Hepatocyte (in vitro differentiated cells): ENCODE measurements around the gene E2F7. TPM values are rescaled to one million over a fixed set of nuclear protein-coding genes. Genes with fewer than 3 reads are reported as not detected.

Experiments used
- DNase-seq: peaks from one replicate; pipeline ENCODE4 v3.0.0-alpha.2; 2016; ENCODE audit warnings: low spot score
- H2AFZ ChIP-seq: fragments of 200-600 bp; sonication (generic); 2 replicates; pipeline ENCODE4 v1.6.0; 2016; ENCODE audit warnings: antibody characterized with exemption, mild to moderate bottlenecking
- H3K27ac ChIP-seq: fragments of 200-600 bp; sonication (generic); 2 replicates; pipeline ENCODE4 v1.5.1; 2016; ENCODE audit warnings: mild to moderate bottlenecking
- H3K27me3 ChIP-seq: fragments of 200-600 bp; sonication (generic); 2 replicates; pipeline ENCODE4 v1.6.1; 2016
- H3K36me3 ChIP-seq: fragments of 200-600 bp; sonication (generic); replicated peaks from 2 replicates; pipeline ENCODE4 v1.5.1; 2016; ENCODE audit warnings: low read depth; ENCODE audit not compliant: insufficient read depth
- H3K4me1 ChIP-seq: fragments of 200-600 bp; sonication (generic); 2 replicates; pipeline ENCODE4 v1.5.1; 2016; ENCODE audit warnings: mild to moderate bottlenecking, moderate library complexity; ENCODE audit not compliant: insufficient read depth
- H3K4me2 ChIP-seq: fragments of 200-600 bp; sonication (generic); 2 replicates; pipeline ENCODE4 v1.6.0; 2016
- H3K4me3 ChIP-seq: fragments of 200-600 bp; sonication (generic); 2 replicates; pipeline ENCODE4 v1.5.1; 2016; ENCODE audit warnings: mild to moderate bottlenecking
- H3K79me2 ChIP-seq: fragments of 200-600 bp; sonication (generic); 2 replicates; pipeline ENCODE4 v1.6.0; 2017; ENCODE audit warnings: mild to moderate bottlenecking
- H3K9me2 ChIP-seq: fragments of 200-600 bp; sonication (generic); replicated peaks from 2 replicates; pipeline ENCODE4 v1.6.0; 2017; ENCODE audit warnings: mild to moderate bottlenecking; ENCODE audit not compliant: insufficient read depth
- H3K9me3 ChIP-seq: fragments of 200-600 bp; sonication (generic); 2 replicates; pipeline ENCODE4 v1.5.1; 2016; ENCODE audit warnings: low read depth, mild to moderate bottlenecking
- H4K20me1 ChIP-seq: fragments of 200-600 bp; sonication (generic); 2 replicates; pipeline ENCODE4 v1.6.0; 2016; ENCODE audit warnings: mild to moderate bottlenecking; ENCODE audit not compliant: insufficient read depth, poor library complexity, severe bottlenecking
- EZH2 ChIP-seq: fragments of 200-600 bp; sonication (generic); IDR thresholded peaks from 2 replicates; pipeline ENCODE4 v1.6.1; 2016; ENCODE audit warnings: antibody characterized with exemption, mild to moderate bottlenecking, borderline replicate concordance
- EZH2phosphoT487 ChIP-seq: fragments of 200-600 bp; sonication (generic); IDR thresholded peaks from one replicate; pipeline ENCODE4 v1.6.1; 2018; ENCODE audit warnings: antibody characterized with exemption, mild to moderate bottlenecking, low read depth, moderate library complexity; ENCODE audit not compliant: unreplicated experiment, severe bottlenecking
- WGBS: methylation state at CpG from one replicate; pipeline ENCODE4 v1.1.6; 2016; ENCODE audit warnings: low lambda C conversion rate; ENCODE audit errors: missing lambda C conversion rate; 5-methylcytosine and 5-hydroxymethylcytosine counted together
- polyA plus RNA-seq: library from polyadenylated mRNA; unstranded; fragments of >200 nt; fragmentation: Nextera tagmentation; extraction: Ambion mirVana; gene quantifications from 2 replicates; pipeline ENCODE4 v1.2.1, GENCODE V29; 2016
- total RNA-seq: library from RNA; depleted of rRNA; stranded (reverse); fragments of >200 nt; gene quantifications from 2 replicates; pipeline ENCODE4 v1.2.3, GENCODE V29; 2014
- TF ChIP-seq, protein P1 (sequence below): fragments of 200-600 bp; sonication (generic); IDR thresholded peaks from 2 replicates; pipeline ENCODE4 v1.5.1; 2016; ENCODE audit warnings: antibody characterized with exemption, mild to moderate bottlenecking; ENCODE audit not compliant: poor library complexity

The E2F7 gene
- total and polyA plus RNA-seq, 2 experiments from 2014 or later: 2.0 to 3.5 TPM

DNA sequence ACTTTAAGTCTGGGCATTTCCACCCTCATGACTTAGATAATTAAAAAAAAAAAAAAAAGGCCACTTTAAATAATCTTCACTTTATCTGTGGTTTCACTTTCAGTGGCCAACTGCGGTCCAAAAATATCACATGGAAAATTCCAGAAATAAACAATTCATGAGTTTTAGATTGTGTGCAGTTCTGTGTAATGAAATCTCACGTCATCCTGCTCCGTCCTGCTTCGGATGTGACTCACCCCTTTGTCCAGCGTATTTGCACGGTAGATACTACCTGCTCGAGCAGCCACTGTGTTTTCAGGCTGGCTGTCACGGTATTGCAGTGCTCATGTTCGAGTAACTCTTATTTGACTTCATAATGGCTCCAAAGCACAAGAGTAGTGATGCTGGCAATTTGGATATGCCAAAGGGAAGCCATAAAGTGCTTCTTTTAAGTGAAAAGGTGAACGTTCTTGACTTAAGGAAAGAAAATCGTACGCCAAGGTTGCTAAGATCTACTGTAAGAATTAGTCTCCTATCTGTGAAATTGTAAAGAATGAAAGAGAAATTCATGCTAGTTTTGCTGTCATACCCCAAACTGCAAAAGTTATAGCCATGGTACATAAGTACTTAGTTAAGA lies 2.4 kb downstream of the E2F7 start:
- peak; percentile 71 for DNase-seq
- Histone ChIP-seq H2AFZ (no peak overlapping the region), H3K36me3 (no peaks in the 10 kb centered on the region), H3K4me2 (peak overlapping the region; percentile 68), H3K4me1 (peaks cover 3% of the 10 kb centered on the region), H4K20me1 (no peaks in the 10 kb centered on the region), H3K4me3 (no peak overlapping the region), H3K79me2 (no peaks in the 10 kb centered on the region), H3K27ac (peak overlapping the region; percentile 66), H3K27me3 (no peaks in the 10 kb centered on the region), H3K9me2 (no peaks in the 10 kb centered on the region), H3K9me3 (no peaks in the 10 kb centered on the region)
- 71% methylated on average over 12 of the region's 12 CpGs for WGBS
- TF ChIP-seq EZH2 (no peak), EZH2phosphoT487 (no peak)
- TF ChIP-seq, protein P1, sequence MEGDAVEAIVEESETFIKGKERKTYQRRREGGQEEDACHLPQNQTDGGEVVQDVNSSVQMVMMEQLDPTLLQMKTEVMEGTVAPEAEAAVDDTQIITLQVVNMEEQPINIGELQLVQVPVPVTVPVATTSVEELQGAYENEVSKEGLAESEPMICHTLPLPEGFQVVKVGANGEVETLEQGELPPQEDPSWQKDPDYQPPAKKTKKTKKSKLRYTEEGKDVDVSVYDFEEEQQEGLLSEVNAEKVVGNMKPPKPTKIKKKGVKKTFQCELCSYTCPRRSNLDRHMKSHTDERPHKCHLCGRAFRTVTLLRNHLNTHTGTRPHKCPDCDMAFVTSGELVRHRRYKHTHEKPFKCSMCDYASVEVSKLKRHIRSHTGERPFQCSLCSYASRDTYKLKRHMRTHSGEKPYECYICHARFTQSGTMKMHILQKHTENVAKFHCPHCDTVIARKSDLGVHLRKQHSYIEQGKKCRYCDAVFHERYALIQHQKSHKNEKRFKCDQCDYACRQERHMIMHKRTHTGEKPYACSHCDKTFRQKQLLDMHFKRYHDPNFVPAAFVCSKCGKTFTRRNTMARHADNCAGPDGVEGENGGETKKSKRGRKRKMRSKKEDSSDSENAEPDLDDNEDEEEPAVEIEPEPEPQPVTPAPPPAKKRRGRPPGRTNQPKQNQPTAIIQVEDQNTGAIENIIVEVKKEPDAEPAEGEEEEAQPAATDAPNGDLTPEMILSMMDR: no peak

DNA sequence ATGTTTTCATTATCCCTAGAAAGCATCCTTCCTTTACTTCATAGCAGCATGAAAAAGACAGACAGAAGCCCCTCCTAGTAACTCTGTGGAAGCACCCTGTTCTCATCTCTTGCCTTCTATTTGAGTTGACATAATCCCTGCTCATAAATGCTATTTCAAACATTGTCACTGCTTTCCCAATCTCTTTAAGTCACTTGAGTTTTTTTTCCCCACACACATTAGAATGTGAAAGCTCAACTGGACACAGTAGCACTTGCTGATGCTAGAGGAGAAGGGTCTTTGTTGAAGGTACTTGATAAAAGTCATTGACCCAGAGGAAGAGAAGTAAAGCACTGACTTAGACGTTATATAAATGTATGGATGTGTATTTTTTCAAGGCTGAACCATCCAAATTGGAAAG lies 3.0 kb downstream of the E2F7 start:
- Histone ChIP-seq H3K27ac (peak overlapping the region; percentile 66), H3K27me3 (no peaks in the 10 kb centered on the region), H3K36me3 (no peaks in the 10 kb centered on the region), H3K79me2 (no peaks in the 10 kb centered on the region), H3K4me1 (peaks cover 3% of the 10 kb centered on the region), H3K9me2 (no peaks in the 10 kb centered on the region), H4K20me1 (no peaks in the 10 kb centered on the region), H3K4me2 (peak overlapping the region; percentile 68), H3K9me3 (no peaks in the 10 kb centered on the region), H3K4me3 (no peak overlapping the region), H2AFZ (no peak overlapping the region)
- TF ChIP-seq EZH2 (no peak), EZH2phosphoT487 (no peak)
- TF ChIP-seq, protein P1: no peak
- 81% methylated on average over 1 of the region's 1 CpG for WGBS
- DNase-seq: no peak

DNA sequence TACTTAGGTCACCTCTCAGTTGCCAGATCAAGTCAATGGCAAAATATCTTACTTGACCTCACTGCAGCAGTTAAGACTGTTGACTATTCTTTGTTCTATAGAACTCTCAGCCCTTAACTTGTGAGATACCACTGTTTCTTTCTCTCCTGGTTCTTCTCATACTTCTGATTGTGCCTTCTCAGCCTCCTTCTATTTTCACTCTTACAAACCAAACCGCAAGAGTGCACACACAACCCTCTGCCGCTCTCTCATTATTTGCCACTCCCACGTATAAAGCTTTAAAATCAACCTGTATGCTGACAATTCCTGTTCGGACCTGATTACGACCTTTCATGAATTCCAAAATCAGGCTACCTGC lies 4.5 kb downstream of the E2F7 start:
- Histone ChIP-seq H4K20me1 (no peaks in the 10 kb centered on the region), H3K4me1 (peaks cover 3% of the 10 kb centered on the region), H3K27ac (no peak overlapping the region), H3K4me3 (no peak overlapping the region), H3K9me3 (no peaks in the 10 kb centered on the region), H2AFZ (no peak overlapping the region), H3K4me2 (no peak overlapping the region), H3K27me3 (no peaks in the 10 kb centered on the region), H3K79me2 (no peaks in the 10 kb centered on the region), H3K9me2 (no peaks in the 10 kb centered on the region), H3K36me3 (no peaks in the 10 kb centered on the region)
- no peak for DNase-seq
- WGBS: over 99% methylated on average over 5 of the region's 5 CpGs
- TF ChIP-seq, protein P1: no peak
- no peak for TF ChIP-seq EZH2phosphoT487
- TF ChIP-seq EZH2: no peak
